T-helper 1 cell treated with Interleukin-12 subunit alpha and Interleukin-12 subunit beta and Interleukin-4 antibody, amounts not matched to agents 30 ng/mL and 1 ng/mL, for 36 hours (primary cell): ENCODE measurements around the gene PLEKHA6. TPM values are rescaled to one million over a fixed set of nuclear protein-coding genes. Genes with fewer than 3 reads are reported as not detected.
"Not testable (repeated sequence)": the region's sequence is repeated elsewhere in the genome, so short reads cannot be mapped to it uniquely, and the experiment has no call there.

Experiments
- intact Hi-C: fragments of 100-400 bp; cut with micrococcal nuclease; formaldehyde crosslinking; loops from one replicate; pipeline ENCODE4 v1.15.1; 2024
- total RNA-seq: library from RNA; stranded (reverse); gene quantifications from 2 replicates; pipeline ENCODE4 v1.2.3, GENCODE V29; 2022

Gene PLEKHA6
- total RNA-seq, 1 donor from 2014 or later = 0.32 TPM

DNA sequence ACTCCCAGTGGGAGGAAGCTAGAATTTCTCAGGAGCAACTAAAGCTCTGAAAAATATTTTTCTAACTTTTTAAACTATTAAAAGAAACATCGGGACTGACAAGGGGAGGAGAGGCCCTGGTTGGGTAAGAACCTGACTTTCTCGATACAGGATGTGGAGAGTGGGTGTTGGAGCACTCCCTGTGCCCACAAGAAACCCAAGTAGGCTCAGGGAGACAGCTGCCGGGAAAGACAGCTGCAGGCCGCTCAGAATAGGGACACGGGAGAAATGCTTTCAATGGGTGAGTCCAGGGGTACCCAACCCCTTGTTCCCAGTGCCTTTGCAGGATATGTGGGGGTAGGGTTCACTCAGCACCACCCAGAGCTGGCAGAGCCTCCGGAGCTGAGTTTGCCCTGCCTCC, 43.6 kb downstream of the PLEKHA6 start:
- intact Hi-C loops = no loop called here

GRCh38 chr1:204314893-204315658, 44.7 kb downstream of the PLEKHA6 start:
- intact Hi-C loops = no loop called here

- intact Hi-C loops = no loop called here
Measured at GRCh38 chr1:204314171-204314892, 45.4 kb downstream of the PLEKHA6 start.

GRCh38 chr1:204313675-204314074, 46.1 kb downstream of the PLEKHA6 start:
- intact Hi-C loops = no loop called here

DNA sequence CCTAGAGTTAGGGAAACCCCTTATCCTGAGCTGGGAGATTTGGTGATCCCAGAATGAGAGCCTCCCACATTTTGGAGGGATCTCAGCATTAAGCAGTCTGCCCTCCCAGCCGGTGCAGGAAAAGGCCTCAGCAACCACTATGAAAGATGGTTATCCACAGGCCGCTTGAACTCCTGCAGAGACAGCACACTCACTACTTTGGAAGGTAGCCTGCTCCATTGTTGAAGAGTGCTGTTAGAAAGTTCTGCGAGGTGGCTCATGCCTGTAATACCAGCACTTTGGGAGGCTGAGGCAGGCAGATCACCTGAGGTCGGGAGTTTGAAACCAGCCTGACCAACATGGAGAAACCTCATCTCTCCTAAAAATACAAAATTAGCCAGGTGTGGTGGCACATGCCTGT, 48.8 kb downstream of the PLEKHA6 start:
- intact Hi-C loops = not testable (repeated sequence)

GRCh38 chr1:204308023-204308628, 51.6 kb downstream of the PLEKHA6 start:
- intact Hi-C loops = no loop called here

DNA sequence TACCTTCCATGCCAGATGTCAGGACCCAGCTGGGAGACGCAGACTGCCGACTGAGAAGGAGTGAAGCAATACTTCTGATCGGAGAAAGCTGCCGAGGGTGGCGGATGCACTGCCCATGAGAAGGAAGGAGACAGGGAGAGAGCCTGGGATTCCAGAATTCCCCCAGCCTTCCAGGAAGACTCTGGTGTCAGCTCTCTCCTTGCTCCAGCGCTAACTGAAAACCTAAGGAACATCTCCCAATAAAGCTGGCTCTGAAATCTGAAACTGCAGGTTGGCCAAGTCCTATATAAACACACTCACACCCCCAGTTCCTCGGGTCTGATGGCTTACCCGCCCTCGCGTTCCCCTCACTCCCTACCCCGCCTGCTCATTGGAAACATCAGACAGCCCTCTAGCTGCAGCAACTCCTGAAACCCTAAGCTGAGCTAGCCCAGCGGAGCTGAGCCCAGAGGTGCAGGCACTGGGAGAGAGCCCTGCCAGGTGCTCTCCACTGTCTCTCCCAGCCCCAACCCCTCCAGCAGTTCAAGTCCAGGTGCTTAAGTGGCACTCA, 52.3 kb downstream of the PLEKHA6 start:
- intact Hi-C loops = no loop called here

- intact Hi-C loops = no loop called here
Measured at GRCh38 chr1:204306076-204306475, 53.7 kb downstream of the PLEKHA6 start.

- intact Hi-C loops = no loop called here
Measured at GRCh38 chr1:204304067-204304466, 55.7 kb downstream of the PLEKHA6 start.

DNA sequence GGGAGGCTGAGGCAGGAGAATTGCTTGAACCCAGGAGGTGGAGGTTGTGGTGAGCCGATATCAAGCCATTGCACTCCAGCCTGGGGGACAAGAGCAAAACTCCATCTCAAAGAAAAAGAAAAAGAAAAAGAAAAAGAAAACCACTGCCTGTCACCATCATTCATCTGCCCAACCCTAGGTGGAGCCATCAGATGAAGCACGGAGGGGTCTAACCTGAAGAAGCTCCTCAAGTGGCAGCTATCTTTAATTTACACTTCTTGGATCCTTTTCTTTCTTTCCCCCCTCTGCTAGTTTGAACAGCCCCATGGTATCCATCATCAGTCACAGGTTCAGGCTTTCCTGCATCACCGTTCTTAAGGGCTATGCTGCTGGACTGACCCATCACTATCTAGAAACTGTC, 57.0 kb downstream of the PLEKHA6 start:
- intact Hi-C loops = no loop called here

- intact Hi-C loops = no loop called here
Measured at GRCh38 chr1:204301171-204301957, 58.4 kb downstream of the PLEKHA6 start.

DNA sequence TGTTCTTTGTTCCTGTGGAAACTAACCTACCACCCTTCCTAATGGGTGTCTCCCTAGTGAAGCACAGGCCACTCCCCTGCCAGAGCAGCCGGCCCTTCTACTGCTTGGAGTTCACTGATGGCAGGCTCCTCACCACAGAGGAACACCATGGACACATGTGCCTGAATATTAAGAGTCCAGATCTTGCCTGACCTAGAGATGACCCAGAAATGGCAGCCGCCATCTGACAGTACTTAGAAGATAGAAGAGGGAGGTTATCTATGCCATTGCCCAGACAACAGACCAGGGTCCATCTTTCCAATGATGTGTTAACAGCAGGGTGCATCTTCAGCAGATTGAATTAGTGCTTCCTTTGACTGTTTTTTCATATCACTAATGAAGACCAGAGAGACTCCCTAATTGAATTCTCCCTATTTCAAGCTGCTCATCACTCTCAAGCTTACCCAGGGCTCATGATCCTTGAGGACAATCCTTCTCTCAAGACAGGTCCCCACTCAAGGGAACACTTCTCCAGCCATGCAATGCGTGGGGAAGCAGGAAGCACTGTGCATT, 59.8 kb downstream of the PLEKHA6 start:
- intact Hi-C loops = no loop called here

DNA sequence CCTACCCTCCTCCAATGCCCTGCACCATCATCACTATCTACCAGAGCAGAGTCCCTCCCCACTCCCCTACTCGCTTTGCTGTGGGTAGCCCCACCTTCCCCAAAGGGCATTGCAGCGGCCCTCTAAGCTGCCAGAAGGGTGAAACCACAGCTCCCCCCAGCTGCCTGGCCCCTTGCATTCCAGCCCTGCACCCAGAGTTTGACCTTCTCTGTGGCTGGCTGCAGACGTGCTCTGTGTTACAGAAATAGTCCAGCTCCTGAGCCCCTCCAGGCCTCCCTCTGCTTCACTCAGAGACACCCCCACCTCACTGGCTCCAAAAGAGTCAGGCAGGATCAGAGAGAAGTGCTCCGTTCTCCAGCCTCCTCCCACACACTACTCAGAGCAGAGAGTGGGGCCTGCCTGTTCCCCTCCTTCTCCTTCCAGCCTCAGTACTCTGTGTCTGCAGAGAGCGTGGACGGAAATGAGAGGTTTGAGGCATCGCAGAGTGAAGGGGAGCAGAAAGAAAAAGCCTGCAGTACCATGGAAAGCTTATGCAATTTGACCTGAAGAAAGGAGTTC, 63.2 kb downstream of the PLEKHA6 start:
- intact Hi-C loops = no loop called here

DNA sequence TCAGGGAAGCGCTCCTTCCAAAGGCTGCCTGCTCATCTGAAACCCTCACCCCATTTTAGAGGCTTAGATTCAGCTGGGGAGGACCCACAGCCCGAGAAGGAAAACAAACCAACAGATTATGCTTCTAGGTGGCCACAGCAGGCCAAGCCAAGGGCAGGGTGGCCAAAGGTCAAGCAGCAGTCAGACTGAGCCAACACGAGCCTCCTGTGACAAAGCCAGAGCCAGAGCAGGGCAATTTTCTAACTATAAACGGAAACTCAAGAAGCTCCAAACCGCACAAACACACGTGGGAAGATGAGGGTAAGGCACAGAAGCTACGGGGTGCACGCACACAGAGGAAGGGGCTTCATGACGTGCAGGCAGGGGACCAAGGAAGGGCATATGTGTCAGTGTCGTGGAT, 64.1 kb downstream of the PLEKHA6 start:
- intact Hi-C loops = no loop called here

- intact Hi-C loops = no loop called here
Measured at GRCh38 chr1:204294357-204294756, 65.4 kb downstream of the PLEKHA6 start.

DNA sequence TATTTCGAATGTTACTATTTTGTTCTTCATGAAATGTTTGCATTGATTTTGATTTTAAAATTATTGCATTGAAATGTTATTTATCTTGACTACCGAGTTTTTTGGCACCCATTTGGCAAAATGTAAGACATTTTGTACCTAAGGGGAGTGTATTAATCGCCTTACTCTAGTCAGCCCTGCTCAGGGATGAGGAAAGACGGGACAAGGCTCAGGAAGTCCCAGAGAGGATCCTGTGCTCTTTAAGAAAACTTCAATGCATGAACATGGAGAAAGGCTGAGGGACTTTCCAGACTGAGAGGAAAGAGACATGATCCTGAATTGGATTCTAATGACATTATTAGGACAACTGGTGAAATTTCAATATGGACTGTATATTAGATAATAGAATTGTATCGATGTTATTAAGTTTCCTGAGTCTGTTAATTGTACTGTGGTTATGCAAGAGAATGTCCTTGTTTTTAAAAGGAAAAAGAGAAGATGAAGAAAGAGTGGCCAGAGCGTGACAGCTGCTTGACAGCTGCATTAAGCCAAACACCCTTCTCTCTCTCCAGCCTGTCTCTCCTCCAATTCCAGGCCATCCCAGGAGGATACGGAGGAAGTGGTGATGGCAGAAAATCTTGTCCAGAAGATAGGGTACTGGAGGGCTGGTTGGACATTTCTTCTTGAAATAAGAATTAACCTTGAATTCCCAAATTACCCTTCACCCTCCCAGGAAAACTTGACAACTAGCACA, 66.0 kb downstream of the PLEKHA6 start:
- intact Hi-C loops = no loop called here

- intact Hi-C loops = no loop called here
Measured at GRCh38 chr1:204292740-204293139, 67.0 kb downstream of the PLEKHA6 start.

GRCh38 chr1:204289280-204289679, 70.4 kb downstream of the PLEKHA6 start:
- intact Hi-C loops = no loop called here

- intact Hi-C loops = no loop called here
Measured at GRCh38 chr1:204288021-204288588, 71.6 kb downstream of the PLEKHA6 start.

DNA sequence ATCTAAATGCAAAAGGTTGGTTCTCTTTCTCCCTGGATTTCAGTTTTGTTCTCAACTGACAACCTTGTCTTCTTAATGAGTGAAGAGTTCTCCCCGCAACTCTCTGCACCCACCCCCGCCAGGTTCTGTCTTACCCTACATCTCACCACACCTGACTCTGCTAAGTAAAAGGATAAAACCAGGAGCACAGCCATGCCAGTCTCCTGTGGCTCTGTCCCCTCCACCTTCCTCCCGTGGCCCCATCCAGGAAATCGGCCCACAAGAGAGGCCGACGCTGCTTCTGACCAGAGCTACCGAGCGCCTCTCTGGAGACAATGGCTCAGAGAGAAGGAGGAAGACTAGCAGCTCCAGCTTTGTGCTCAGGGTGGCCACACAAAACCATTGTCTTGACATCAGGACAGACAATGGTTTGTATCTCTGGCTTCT, 72.2 kb downstream of the PLEKHA6 start:
- intact Hi-C loops = loop anchor here (2.0 kb wide), 1 partner anchor 75 kb away; no protein-coding TSS in a partner anchor
